ENCODE data around the gene PIP5KL1.
"Not testable (repeated sequence)": the region's sequence is repeated elsewhere in the genome, so short reads cannot be mapped to it uniquely, and the experiment has no call there.

PIP5KL1 gene

GRCh38 chr9:127884976-127885490, 45.5 kb downstream of the PIP5KL1 start:
- DNase-seq: no peak
- Mint-ChIP-seq H3K4me1 (peaks cover 12% of the 10 kb centered on the region), H3K4me3 (no peak overlapping the region), H3K36me3 (peaks cover 37% of the 10 kb centered on the region), H3K27me3 (no peaks in the 10 kb centered on the region), H3K27ac (no peak overlapping the region), H3K9me3 (no peaks in the 10 kb centered on the region)
- CTCF ChIA-PET: interaction anchor here (1.1 kb wide), 1 partner anchor 15 kb away, joined by 4 read pairs; no protein-coding TSS in a partner anchor

GRCh38 chr9:127884427-127884911, 46.1 kb downstream of the PIP5KL1 start:
- Mint-ChIP-seq H3K27me3 (no peaks in the 10 kb centered on the region), H3K27ac (peak overlapping the region; percentile 71), H3K9me3 (no peaks in the 10 kb centered on the region), H3K4me1 (peaks cover 12% of the 10 kb centered on the region), H3K4me3 (no peak overlapping the region), H3K36me3 (peaks cover 35% of the 10 kb centered on the region)
- no peak for DNase-seq
- CTCF ChIA-PET: no interaction called here

- Mint-ChIP-seq H3K27me3 (no peaks in the 10 kb centered on the region), H3K36me3 (peaks cover 38% of the 10 kb centered on the region), H3K4me3 (no peak overlapping the region), H3K9me3 (no peaks in the 10 kb centered on the region), H3K4me1 (peaks cover 13% of the 10 kb centered on the region), H3K27ac (peak overlapping the region; percentile 71)
- no peak for DNase-seq
- CTCF ChIA-PET: interaction anchor here (0.9 kb wide), 1 partner anchor 14 kb away, joined by 3 read pairs; no protein-coding TSS in a partner anchor
Measured at GRCh38 chr9:127883959-127884358, 46.6 kb downstream of the PIP5KL1 start.

GRCh38 chr9:127881715-127882114, 48.9 kb downstream of the PIP5KL1 start:
- CTCF ChIA-PET: interaction anchor here (1.4 to 2.1 kb wide), 4 partner anchors 11 to 154 kb away, joined by 3 to 12 read pairs (median 8); no protein-coding TSS in a partner anchor
- H3K9me3 Mint-ChIP-seq, H3K27ac Mint-ChIP-seq, H3K4me3 Mint-ChIP-seq, DNase-seq: not testable (repeated sequence)
- peaks cover 17% of the 10 kb centered on the region for H3K4me1 Mint-ChIP-seq
- peaks cover 32% of the 10 kb centered on the region for H3K36me3 Mint-ChIP-seq
- peaks cover 14% of the 10 kb centered on the region for H3K27me3 Mint-ChIP-seq

GRCh38 chr9:127880143-127880542, 50.4 kb downstream of the PIP5KL1 start:
- no peak overlapping the region for H3K4me3 Mint-ChIP-seq
- no peak for DNase-seq
- H3K36me3 Mint-ChIP-seq: peaks cover 24% of the 10 kb centered on the region
- no peak overlapping the region for H3K27ac Mint-ChIP-seq
- H3K4me1 Mint-ChIP-seq: peaks cover 17% of the 10 kb centered on the region
- H3K9me3 Mint-ChIP-seq: no peaks in the 10 kb centered on the region
- CTCF ChIA-PET: interaction anchor here (1.6 kb wide), 1 partner anchor 155 kb away, joined by 3 read pairs; no protein-coding TSS in a partner anchor
- peaks cover 16% of the 10 kb centered on the region for H3K27me3 Mint-ChIP-seq

- H3K4me3 Mint-ChIP-seq: no peak overlapping the region
- CTCF ChIA-PET: interaction anchor here (0.6 to 1.4 kb wide), 3 partner anchors 9 to 358 kb away, joined by 3 to 5 read pairs (median 4); no protein-coding TSS in a partner anchor
- H3K27ac Mint-ChIP-seq: no peak overlapping the region
- peaks cover 13% of the 10 kb centered on the region for H3K4me1 Mint-ChIP-seq
- H3K36me3 Mint-ChIP-seq: peaks cover 12% of the 10 kb centered on the region
- H3K27me3 Mint-ChIP-seq: peaks cover 16% of the 10 kb centered on the region
- DNase-seq: no peak
- H3K9me3 Mint-ChIP-seq: no peaks in the 10 kb centered on the region
Measured at GRCh38 chr9:127878652-127879390, 51.8 kb downstream of the PIP5KL1 start.

GRCh38 chr9:127878001-127878651, 52.5 kb downstream of the PIP5KL1 start:
- CTCF ChIA-PET: interaction anchor here (0.6 to 1.4 kb wide), 3 partner anchors 8 to 358 kb away, joined by 3 to 5 read pairs (median 4); no protein-coding TSS in a partner anchor
- DNase-seq: no peak
- Mint-ChIP-seq H3K9me3 (no peaks in the 10 kb centered on the region), H3K27me3 (peaks cover 16% of the 10 kb centered on the region), H3K4me1 (peaks cover 13% of the 10 kb centered on the region), H3K4me3 (no peak overlapping the region), H3K27ac (no peak overlapping the region), H3K36me3 (peaks cover 12% of the 10 kb centered on the region)

- H3K9me3 Mint-ChIP-seq: no peaks in the 10 kb centered on the region
- DNase-seq: no peak
- peaks cover 12% of the 10 kb centered on the region for H3K36me3 Mint-ChIP-seq
- peak within 1 kb of the TSS; percentile 52 for H3K27ac Mint-ChIP-seq
- H3K4me3 Mint-ChIP-seq: no peak within 1 kb of the TSS
- peaks cover 16% of the 10 kb centered on the region for H3K27me3 Mint-ChIP-seq
- CTCF ChIA-PET: interaction anchor here (1.2 to 1.4 kb wide), 2 partner anchors 8 to 43 kb away, joined by 4 to 5 read pairs; no protein-coding TSS in a partner anchor
- peaks cover 9% of the 10 kb centered on the region for H3K4me1 Mint-ChIP-seq
Measured at GRCh38 chr9:127877566-127877998, 53.0 kb downstream of the PIP5KL1 start, which contains the start of gene AK1. Gene AK1 (minus strand): TSS chr9:127877675. CDS start chr9:127874617, 3,058 bp downstream.

GRCh38 chr9:127876764-127877562, 53.6 kb downstream of the PIP5KL1 start:
- no peaks in the 10 kb centered on the region for H3K9me3 Mint-ChIP-seq
- CTCF ChIA-PET: interaction anchor here (0.8 to 1.4 kb wide), 2 partner anchors 44 kb away, joined by 3 to 4 read pairs; no protein-coding TSS in a partner anchor
- peaks cover 16% of the 10 kb centered on the region for H3K27me3 Mint-ChIP-seq
- H3K4me1 Mint-ChIP-seq: peaks cover 7% of the 10 kb centered on the region
- H3K27ac Mint-ChIP-seq: peak overlapping the region; percentile 52
- H3K36me3 Mint-ChIP-seq: peaks cover 12% of the 10 kb centered on the region
- DNase-seq: no peak
- H3K4me3 Mint-ChIP-seq: no peak overlapping the region

GRCh38 chr9:127876026-127876763, 54.4 kb downstream of the PIP5KL1 start:
- no peaks in the 10 kb centered on the region for H3K9me3 Mint-ChIP-seq
- H3K27ac Mint-ChIP-seq: no peak overlapping the region
- peaks cover 16% of the 10 kb centered on the region for H3K27me3 Mint-ChIP-seq
- no peak overlapping the region for H3K4me3 Mint-ChIP-seq
- peaks cover 11% of the 10 kb centered on the region for H3K36me3 Mint-ChIP-seq
- H3K4me1 Mint-ChIP-seq: peaks cover 7% of the 10 kb centered on the region
- CTCF ChIA-PET: interaction anchor here (0.8 kb wide), 1 partner anchor 45 kb away, joined by 3 read pairs; no protein-coding TSS in a partner anchor
- DNase-seq: no peak

- CTCF ChIA-PET: no interaction called here
- Mint-ChIP-seq H3K27ac (no peak overlapping the region), H3K9me3 (no peaks in the 10 kb centered on the region), H3K4me1 (peaks cover 7% of the 10 kb centered on the region), H3K36me3 (peaks cover 11% of the 10 kb centered on the region), H3K27me3 (peaks cover 16% of the 10 kb centered on the region), H3K4me3 (no peak overlapping the region)
- DNase-seq: no peak
Measured at GRCh38 chr9:127875306-127875966, 55.1 kb downstream of the PIP5KL1 start.

- Mint-ChIP-seq H3K4me3 (no peak overlapping the region), H3K27ac (no peak overlapping the region), H3K4me1 (peaks cover 7% of the 10 kb centered on the region), H3K27me3 (peaks cover 16% of the 10 kb centered on the region), H3K9me3 (no peaks in the 10 kb centered on the region), H3K36me3 (peaks cover 9% of the 10 kb centered on the region)
- CTCF ChIA-PET: interaction anchor here (0.6 kb wide), 1 partner anchor 372 kb away, joined by 3 read pairs; no protein-coding TSS in a partner anchor
- DNase-seq: no peak
Measured at GRCh38 chr9:127874301-127875221, 56.0 kb downstream of the PIP5KL1 start.

All from activated naive CD4-positive, alpha-beta T cell treated with anti-CD3 and anti-CD28 coated beads, Interleukin-2, amount 10 ng/mL, durations not matched to agents 7 days and 5 days (primary cell).